ENCODE data around the gene MTPN.

GRCh38 chr7:136023134-136023869 lies 46.1 kb upstream of the MTPN start:
- no peak for TF ChIP-seq POLR2A (IDR thresholded peaks at IDR 0.05)
- TF ChIP-seq, protein P1, sequence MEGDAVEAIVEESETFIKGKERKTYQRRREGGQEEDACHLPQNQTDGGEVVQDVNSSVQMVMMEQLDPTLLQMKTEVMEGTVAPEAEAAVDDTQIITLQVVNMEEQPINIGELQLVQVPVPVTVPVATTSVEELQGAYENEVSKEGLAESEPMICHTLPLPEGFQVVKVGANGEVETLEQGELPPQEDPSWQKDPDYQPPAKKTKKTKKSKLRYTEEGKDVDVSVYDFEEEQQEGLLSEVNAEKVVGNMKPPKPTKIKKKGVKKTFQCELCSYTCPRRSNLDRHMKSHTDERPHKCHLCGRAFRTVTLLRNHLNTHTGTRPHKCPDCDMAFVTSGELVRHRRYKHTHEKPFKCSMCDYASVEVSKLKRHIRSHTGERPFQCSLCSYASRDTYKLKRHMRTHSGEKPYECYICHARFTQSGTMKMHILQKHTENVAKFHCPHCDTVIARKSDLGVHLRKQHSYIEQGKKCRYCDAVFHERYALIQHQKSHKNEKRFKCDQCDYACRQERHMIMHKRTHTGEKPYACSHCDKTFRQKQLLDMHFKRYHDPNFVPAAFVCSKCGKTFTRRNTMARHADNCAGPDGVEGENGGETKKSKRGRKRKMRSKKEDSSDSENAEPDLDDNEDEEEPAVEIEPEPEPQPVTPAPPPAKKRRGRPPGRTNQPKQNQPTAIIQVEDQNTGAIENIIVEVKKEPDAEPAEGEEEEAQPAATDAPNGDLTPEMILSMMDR (IDR thresholded peaks at IDR 0.05) = no peak
